NCI-H1092 (cell line): Measurements from ENCODE around the gene SPATS2.
A peak's percentile ranks its signal among the peaks of the same experiment; 100 is the strongest.
"Not testable (repeated sequence)": the region's sequence is repeated elsewhere in the genome, so short reads cannot be mapped to it uniquely, and the experiment has no call there.

Source experiments
- DNase-seq: peaks from one replicate; lab custom pipeline; 2025; lab: John Stamatoyannopoulos, UW

Gene SPATS2

GRCh38 chr12:49367381-49368239 is at the start of gene SPATS2:
TSS of gene SPATS2 (plus strand) at chr12:49367462. CDS start at chr12:49461013, 93,551 bp downstream.
- DNase-seq = no peak

GRCh38 chr12:49320411-49321103 is 46.7 kb upstream of the SPATS2 start:
- not testable (repeated sequence) for DNase-seq

DNA sequence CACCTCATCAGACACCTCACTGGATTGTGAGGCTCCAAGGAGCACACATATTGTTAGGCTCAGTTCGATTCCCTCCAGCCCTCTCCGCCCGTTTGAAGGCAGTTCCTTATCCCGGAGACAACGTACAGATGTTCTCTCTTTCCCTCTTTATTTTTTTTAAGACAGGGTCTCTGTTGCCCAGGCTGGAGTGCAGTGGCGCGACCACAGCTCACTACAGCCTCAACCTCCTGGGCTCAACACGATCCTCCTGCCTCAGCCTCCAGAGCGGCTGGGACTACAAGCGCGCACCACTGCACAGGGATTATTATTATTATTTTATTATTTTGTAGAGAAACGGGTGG is 44.9 kb upstream of the SPATS2 start:
- DNase-seq = no peak

DNA sequence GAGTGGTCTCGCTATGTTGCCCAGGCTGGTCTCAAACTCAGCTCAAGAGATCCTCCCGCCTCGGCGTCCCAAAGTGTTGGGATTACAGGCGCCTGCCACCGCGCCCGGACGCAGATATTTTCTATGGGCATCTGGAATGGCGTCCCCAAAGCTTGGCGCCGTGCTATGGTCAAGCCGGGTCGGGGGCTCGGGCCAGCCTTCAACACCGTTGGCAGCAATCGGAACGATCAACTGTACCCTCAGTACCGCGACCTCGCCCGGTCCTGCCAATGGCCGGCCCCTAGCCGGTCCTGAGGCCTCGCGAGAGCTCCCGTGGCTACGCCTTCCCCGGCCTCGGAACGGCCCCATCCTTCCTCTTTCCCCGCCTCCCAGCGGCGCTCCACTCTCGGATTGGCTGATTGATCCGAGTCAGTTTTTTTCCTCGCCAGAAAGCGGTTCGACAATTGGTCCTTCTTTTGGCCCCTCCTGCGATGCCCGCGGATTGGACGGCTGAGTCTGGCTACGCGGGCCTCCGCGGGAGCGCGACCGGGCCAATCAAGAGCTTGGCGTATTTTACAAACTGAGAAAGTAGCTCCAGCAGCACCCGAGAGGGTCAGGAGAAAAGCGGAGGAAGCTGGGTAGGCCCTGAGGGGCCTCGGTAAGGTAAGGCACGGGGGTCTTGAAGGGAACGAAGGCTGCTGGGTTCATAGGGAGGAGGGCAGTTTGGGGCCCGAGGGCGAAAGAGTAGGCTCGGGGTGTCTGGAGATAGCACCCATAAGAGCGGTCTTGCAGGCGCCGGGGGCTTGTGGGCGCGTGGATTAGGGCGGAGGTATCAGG is 44.3 kb upstream of the SPATS2 start, which contains the start of gene TROAP:
Gene TROAP, plus strand, starts transcription at position 548 of the 816 bp plus-strand sequence. CDS start 354 bp downstream, outside the sequence.
- DNase-seq = peak; percentile 97

DNA sequence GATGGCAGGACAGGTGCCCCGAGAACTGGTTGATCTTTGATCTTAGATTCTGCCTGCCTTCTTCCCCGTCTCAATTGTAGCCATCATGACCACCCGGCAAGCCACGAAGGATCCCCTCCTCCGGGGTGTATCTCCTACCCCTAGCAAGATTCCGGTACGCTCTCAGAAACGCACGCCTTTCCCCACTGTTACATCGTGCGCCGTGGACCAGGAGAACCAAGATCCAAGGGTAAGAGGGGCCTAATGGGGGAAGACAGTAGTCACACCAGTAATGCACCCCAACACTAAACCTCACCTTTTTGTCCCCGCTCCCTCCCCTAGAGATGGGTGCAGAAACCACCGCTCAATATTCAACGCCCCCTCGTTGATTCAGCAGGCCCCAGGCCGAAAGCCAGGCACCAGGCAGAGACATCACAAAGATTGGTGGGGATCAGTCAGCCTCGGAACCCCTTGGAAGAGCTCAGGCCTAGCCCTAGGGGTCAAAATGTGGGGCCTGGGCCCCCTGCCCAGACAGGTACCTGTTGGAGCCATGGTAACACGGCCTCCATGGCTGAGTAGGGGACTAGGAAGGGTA is 43.7 kb upstream of the SPATS2 start:
- DNase-seq = no peak

GRCh38 chr12:49325606-49326005 is 41.7 kb upstream of the SPATS2 start:
- no peak for DNase-seq

- DNase-seq = no peak
These were observed 39.9 kb upstream of the SPATS2 start for GRCh38 chr12:49327368-49327767.

DNA sequence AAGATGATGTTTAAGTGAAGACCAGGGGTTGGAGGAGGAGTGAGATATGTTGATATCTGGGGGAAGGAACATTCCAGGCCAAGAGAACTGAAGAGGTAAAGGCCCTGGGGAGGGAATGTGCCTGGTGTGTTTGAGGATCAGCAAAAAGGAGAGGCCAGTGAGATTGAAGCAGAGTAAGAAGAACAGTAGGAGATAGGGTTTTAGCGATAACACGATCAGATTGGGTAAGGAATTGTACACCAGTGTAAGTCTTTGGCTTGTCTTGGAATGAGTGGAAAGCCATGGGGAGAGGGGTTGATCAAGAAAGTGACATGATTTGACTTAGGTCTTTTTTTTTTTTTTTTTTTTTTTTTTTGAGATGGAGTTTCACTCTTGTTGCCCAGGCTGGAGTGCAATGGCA is 39.4 kb upstream of the SPATS2 start:
- DNase-seq = no peak

GRCh38 chr12:49328816-49329215 is 38.4 kb upstream of the SPATS2 start:
- no peak for DNase-seq

GRCh38 chr12:49330032-49330619 is 37.1 kb upstream of the SPATS2 start:
- DNase-seq = no peak

GRCh38 chr12:49330631-49331379 is 36.5 kb upstream of the SPATS2 start:
- no peak for DNase-seq

- no peak for DNase-seq
These were observed 35.7 kb upstream of the SPATS2 start for GRCh38 chr12:49331380-49332222.

DNA sequence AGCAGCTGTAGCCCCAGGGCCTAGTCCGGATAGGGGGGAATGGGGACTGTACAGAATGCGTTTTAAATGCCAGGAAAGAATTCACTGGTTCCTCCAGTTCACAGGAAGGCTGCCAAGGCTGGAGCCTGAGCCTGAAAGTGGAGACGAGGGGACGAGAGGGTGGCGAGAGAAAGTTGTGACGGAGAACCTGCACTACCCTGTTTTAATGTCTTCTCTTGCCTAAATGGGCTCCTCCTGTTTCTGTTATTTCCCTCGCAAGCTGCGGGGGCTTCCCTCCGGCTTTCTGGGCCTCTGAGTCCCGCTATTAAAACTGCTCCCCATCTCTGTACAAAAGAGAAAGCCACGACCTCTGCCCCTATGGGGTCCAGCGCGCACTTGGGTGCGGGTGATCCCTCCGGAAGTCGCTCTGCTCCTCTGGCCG is 34.8 kb upstream of the SPATS2 start:
- DNase-seq = no peak

- no peak for DNase-seq
These were observed 34.3 kb upstream of the SPATS2 start for GRCh38 chr12:49332891-49333371.

DNA sequence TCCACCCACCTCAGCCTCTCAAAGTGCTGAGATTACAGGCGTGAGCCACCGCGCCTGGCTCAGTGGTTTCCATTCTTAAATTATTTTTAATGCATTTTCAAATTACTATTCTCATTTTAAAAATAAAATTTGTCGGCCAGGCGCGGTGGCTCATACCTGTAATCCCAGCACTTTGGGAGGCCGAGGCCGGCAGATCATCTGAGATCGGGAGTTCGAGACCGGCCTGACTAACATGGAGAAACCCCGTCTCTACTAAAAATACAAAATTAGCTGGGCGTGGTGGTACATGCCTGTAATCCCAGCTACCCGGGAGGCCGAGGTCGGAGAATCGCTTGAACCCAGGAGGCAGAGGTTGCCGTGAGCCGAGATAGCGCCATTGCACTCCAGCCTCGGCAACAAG is 33.5 kb upstream of the SPATS2 start:
- not testable (repeated sequence) for DNase-seq

GRCh38 chr12:49334226-49334625 is 33.0 kb upstream of the SPATS2 start:
- DNase-seq = no peak

GRCh38 chr12:49334681-49335080 is 32.6 kb upstream of the SPATS2 start:
- DNase-seq = no peak

DNA sequence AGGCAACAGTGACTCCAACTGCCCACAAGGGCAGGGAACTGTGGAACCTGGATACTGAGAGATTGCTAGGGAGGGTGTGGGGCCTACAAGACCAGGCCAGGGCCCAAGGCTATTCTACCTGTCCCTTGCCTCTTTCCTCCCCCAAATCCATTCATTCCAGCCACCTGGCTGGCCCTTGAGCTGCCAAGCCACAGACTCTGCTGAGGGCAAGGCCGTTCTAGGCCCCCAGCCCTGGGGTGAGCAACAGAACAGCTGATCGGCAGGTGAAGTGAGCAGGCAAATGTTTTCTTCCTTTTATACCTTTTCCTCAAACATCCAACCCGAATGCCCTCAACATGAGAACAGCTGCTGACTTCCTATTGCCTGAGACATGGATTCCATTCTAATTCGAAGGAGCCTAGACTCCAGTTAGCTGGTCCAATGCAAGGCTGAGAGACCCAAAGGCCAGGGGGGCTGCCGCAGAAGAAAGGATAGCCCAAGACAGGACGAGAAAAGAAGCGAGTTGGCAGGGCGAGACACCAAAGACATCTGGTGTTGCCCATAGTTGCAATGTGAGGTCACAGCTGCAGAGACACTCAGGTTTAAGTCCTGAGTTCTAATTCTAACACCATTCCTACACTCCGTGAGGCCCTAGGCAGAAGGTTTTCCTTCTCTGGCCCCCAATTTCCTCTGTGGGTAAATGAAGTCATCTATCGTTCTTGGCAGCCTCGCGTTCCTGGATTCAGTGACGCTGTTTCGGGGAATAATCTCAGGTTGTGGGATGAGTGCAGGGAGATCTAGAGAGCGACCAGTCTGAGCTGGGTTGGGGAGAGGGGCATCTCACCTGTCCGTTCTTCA is 31.9 kb upstream of the SPATS2 start:
- no peak for DNase-seq
